ENCODE data around the gene EMID1.

The EMID1 gene

DNA sequence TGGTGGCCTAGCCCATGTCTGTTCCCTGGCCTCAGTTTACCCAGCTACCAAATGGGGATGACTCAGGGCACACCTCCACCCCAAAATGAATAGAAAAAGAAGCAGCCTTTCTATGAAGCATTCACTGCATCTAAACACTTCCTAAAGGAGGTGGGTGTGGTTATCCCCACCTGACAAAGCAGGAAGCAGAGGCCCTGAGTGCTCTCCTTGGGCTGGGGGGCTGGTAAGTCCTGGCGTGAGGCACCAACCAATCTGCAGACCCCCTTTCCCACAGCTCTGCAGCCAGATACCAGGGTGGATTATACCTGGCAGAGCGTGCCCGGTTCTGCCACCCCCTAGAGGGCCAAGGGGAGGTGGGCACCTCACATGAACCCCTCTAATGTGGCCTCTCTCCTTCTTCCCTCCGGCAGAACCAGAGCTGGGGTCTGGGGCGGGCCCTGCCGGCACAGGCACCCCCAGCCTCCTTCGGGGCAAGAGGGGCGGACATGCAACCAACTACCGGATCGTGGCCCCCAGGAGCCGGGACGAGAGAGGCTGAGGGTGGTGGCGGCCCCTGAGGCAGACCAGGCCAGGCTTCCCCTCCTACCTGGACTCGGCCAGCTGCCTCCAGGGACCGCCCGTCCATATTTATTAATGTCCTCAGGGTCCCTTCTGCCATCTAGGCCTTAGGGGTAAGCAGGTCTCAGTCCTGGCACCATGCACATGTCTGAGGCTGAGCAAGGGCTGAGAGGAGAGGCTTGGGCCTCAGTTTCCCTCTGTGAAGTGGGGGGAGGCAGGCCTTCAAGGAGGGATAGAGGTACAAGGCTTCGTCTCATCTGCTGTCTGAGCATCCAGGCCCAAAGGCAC is 52.9 kb downstream of the EMID1 start:
- no peak overlapping the region for H3K4me3 ChIP-seq (ENCODE audit: low read depth, low read length)

DNA sequence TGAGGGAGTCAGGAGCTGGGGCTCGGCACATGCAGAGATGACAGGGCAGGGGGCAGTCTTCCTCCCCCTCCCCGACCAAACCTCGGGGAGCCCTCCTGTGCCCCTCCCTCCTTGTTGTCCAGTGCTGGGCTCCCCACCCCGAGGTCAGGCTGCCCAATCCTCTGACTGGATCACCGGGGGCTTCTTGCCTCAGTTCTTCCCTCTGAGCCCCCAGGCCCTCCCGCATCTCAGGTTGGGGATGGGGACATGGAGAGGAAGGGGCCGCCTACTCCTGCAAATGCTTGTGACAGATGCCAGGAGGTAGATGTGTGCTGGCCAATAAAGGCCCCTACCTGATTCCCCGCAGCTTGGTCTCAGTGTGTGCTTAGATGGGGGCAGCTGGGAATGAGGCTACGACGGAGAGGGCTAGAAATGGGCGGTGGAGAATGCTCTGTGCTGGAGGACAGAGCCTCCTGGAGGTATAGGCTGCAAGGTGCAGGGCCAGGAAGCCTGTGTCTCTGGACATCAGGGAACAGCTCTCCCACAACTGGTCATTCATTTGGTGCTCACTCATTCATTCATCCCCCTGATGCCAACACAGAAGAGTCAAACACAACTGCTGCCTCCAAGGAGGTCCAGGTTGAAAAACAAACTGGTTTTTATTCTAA is 53.7 kb downstream of the EMID1 start:
- H3K4me3 ChIP-seq (ENCODE audit: low read depth, low read length), result no peak overlapping the region

DNA sequence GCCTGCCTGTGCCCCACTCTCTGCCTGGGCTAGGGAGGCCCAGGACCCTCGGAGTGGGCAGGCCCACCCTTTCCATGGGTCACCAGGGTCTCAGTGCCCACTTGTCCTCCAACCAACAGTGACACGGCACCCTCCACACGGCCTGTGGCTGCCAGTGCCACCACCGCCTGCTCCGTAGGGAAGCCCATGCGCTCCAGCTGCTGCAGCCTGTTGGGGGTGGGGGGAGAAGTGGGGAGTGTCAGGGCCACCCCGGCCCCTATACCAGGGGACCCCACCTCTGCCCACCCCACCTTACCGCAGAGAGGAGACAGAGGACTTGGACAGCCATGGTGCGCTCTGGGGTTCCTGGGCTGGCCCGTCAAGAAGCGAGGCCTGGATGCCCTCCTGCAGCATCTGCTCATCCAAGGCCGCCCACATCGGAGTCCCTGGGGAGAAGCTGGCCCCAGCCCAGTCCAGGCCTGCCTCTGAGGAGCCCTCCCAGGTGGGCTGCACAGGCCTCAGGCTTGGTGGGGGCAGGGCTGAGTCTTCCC is 54.4 kb downstream of the EMID1 start:
- H3K4me3 ChIP-seq (ENCODE audit: low read depth, low read length), result no peak overlapping the region

DNA sequence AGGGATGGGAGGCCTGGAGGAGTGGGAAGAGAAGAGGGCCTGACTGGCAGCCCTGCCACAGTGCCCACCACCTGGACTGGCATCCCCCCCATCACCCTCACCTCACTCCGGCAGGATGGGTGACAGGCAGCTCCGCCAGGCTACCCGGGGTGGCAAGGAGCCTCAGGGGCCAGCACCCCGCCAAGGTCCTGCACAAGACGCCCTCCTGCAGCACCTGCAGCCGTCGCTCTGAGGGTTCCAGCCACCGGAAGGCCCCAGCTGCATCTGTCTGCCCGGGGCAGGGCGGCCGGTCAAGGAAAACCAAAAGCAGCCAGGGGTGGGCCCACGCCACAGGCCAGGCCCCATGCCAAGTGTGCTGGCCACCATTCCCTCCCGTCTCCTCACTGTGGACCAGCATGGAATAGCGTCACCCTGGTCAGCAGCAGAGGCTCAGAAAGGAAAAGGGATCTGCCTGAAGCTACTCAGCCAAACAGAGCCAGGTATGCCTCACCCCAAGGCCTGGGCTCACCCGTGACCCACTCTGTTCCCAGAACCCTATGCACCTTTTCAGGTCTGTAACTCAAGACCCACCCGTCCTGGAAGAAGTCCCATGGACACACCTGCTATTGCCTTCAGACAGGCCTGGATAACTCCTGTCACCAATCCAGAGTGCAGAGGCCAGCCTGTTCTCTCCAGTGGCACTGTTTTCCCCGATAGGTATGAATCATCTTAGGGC is 55.1 kb downstream of the EMID1 start:
- H3K4me3 ChIP-seq (ENCODE audit: low read depth, low read length), result no peak overlapping the region

DNA sequence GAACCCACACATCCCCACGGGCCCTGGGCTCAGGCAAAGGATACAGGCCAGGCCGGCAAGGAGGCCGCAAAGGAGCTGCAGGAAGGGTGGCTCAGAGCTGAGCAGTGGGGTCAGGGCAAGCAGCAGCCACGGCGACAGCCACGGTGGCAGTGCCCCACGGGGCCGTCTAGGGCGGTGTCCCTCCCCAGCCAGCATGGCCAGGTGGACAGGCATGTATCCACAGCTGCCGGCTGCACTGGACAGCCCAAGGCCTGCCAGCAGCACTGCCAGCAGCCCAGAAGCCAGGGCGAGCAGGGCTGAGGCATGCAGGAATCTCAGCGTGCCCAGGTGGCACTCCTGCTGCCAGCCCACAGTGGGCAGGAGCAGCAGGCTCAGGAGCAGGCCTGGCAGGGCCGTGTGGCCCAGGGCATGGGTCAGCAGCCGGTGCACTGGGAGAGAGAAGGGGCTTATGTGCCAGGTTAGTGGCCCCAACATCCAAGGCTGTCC is 58.1 kb downstream of the EMID1 start:
- H3K4me3 ChIP-seq (ENCODE audit: low read depth, low read length), result no peak overlapping the region

DNA sequence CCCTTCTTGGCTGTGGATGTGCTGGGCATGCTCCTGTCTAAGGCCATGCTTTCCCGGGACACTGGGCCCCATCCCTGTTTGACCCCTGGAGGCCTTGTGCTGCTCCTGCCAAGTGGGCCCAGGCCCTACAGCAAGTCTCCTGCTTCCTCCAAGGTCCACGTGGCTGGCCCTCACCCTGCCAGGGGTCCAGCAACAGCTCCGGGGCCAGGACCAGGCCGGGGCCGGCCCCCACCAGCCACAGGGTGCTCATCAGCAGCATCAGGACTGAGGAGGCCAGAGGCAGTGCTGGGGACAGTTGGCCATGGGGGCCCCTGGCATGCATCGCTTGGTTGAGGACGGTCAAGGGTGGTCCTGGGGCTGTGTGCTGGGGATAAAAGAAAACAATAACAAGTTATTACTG is 59.6 kb downstream of the EMID1 start:
- no peak overlapping the region for H3K4me3 ChIP-seq (ENCODE audit: low read depth, low read length)

DNA sequence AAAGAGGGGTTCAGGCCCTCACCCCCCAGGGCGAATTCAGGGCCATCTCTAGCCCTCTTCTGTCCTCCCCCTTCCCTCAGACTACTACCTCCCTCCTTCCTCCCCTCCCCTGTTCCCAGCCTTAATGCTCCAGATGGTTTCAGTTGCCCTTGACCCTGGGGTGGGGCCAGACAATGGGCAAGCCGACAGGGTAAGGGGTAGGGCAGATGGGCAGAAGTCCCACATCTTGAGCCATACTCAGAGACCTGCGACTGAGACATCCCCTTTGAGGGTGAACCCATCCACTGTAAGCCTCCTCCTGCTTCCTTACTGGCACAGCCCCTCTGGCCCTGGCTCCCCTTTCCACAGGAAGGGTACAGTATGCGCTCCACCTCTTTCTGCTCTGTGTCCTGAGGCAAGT is 60.2 kb downstream of the EMID1 start:
- no peak overlapping the region for H3K4me3 ChIP-seq (ENCODE audit: low read depth, low read length)

DNA sequence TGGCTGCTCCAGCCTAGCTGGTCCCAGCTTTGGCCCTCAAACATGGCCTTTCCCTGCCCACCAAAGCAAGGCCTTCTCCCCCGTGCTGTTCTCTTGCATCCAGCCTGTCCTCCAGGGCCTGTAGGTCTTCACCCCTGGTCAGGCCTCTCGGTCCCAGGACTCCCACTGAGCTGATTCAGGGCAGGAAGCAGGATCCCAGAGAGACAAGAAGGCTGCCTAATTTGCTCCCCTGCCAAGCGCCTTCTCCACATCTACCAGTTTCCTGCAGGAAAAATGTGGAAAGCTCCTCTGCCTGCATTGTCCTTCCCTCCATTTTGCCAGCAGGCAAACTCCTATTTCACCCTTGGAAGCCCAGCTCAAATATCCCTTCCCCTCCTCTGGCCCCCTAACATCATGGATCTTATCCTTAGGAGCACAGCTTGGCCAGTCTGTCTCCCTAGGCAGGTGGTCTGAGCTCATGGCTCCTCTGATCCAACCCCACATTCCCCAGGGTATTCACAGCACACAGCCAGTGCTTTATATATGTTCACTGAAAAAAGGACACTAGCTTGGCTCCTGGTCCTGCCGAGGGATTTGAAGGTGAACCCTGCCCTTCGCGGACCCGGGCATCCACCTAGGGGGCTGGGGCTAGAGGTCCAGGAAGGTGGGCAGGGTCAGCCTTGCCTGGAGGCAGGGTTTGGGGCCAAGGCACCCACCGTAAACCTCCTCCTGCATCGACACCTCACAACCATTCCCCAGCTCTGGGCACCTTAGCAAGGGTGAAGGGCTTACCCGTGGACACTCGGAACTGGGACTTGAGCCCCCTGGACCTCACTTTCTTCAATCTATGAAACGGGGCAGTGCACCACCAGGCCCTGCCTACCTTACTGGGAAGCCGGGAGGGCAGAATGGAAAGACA is 61.1 kb downstream of the EMID1 start:
- peak overlapping the region; percentile 91 for H3K4me3 ChIP-seq (ENCODE audit: low read depth, low read length)

DNA sequence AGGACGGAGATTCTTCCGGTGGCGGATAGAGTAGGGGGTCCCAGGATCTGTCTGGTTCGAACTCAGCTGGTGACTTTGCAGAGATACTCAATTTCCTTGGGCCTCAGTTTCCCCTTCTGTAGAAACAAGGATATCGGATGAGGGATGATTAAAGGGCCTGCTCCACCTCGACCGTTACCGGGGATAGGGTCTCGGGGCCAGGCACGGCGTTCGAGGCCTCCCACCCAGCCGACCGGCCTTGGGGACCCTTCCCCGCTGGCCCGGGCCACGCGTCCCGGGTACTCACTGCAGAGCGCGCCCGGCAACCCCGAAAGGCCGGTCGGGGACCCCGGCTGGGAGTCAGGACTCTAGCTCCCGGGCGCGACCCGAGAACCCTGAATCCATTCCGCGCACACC is 61.8 kb downstream of the EMID1 start:
- H3K4me3 ChIP-seq (ENCODE audit: low read depth, low read length), result peak overlapping the region; percentile 91

DNA sequence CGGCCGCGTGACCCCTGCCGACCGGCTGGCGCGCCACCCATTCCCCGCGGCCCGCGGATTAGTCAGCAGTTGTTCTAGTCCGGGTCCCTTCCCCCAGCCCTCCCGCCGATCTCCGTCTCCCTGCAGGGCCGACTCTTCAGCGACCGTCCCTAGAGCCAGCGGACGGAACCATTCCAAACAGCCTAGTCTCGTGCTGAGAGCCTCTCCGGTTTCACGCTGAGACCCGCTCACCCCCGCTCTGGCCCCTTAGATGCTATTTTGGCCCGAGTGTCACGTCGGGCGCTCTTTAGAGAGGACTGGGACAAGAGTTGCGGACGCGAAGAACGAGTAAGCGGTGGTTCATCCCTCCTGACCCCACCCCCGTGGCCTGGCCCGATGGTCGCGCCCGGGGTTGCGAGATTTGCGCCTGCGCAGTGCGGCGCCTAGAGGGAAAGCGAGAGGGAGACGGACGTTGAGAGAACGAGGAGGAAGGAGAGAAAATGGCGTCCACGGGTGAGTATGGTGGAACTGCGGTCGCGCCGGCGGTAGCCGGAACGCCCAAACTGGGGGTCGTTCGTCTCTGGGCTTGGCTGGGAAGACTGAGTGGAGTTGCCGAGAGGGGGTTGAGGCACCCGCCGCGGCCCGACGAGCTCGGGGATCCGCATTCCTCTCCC is 62.3 kb downstream of the EMID1 start, which contains the start of the genes EWSR1 and RHBDD3:
Gene EWSR1 (plus strand): TSS at position 411 of the 653 bp plus-strand sequence. CDS start 69 bp downstream, at position 480.
Gene RHBDD3 (minus strand): TSS at position 124 of the 653 bp plus-strand sequence. CDS start 2,355 bp downstream, outside the sequence.
- H3K4me3 ChIP-seq (ENCODE audit: low read depth, low read length), result peak within 1 kb of the TSS; percentile 91

DNA sequence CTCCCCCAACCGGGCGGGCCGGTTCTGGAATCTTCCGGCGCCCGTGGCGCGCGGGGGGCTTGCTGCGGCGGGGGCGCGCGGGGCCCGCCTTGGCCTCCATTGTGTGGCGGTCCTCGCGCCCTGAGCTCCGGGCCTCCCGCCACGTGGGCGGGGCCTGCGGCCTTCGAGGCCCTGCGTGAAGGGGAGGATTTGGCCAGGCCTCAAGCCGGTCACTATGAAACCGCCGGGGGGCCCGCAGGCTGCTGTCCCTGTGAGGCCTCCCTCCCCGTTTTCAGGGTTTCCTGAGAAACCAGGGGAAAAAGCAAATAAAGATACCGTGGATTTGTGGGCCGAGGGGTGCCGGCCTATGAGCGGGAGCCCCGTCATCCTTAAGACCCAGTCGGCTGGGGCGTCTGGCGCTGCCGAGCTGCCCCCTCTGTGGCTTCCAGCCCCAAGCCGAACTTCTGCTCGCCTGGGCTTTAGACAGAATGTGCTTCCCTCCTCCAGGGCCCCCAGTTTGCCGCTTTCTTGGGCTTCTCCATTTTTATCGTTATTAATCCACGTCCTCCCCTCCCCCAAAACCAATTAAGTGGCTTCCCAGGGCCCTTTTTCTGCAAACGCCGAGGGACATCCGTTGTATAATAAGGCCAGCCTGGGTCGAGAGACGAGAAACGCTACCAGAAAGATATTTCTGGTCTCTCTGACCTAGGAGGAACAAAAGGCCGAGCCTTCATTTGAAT is 63.0 kb downstream of the EMID1 start:
- H3K4me3 ChIP-seq (ENCODE audit: low read depth, low read length), result peak overlapping the region; percentile 91

DNA sequence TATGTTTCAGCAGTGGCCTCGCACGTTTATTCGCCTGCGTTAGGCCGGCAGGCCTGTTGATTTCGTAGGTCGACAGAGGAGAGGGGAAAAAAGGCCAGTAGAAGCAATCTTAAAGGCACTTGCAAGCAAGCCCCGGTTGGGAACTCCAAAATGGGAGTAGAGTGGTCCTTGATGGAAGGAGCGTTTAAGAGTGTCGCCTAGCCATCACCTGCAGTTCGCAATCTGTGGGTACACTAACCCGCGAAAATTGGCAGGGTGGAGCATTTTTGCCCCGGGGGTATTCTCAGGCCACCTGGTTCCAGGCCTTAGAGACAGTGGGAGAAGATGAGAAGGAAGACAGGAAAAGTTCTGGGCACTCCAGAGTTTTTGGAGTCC is 63.5 kb downstream of the EMID1 start:
- H3K4me3 ChIP-seq (ENCODE audit: low read depth, low read length), result peak overlapping the region; percentile 91

DNA sequence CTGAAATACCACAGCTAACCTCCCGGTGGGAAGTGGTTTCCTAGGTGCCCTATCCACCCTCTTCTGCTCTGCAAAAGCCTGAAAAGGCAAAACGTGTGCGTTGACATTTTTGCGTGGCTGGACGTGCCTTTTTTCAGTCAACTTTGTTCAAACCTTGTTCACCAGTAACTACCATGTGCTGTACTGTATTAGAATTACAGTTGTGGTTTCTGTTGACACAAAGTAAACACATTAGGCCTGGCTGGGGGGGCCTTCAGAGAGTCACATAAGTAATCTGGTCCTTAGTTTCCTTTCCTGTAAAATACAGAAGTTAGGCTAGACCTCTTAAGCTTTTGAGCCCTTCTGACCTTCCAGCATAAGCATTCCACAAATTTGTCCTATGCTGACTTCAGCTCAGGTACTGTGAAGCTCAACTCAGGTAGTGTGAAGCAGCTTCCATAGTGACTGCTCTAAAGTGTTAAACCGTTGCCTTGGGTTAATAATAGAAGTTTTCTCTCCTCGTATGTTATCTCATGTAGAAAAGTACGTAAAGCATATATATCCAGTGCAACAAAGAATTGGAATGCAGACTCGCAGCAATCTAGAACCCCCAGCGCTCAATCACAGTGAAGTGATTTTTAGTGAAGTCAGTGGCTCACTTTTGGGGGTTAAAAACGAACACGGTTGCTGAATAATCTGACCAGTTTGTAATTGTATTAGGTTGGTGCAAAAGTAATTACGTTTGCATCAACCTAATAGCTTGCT is 64.2 kb downstream of the EMID1 start:
- peak overlapping the region; percentile 91 for H3K4me3 ChIP-seq (ENCODE audit: low read depth, low read length)

DNA sequence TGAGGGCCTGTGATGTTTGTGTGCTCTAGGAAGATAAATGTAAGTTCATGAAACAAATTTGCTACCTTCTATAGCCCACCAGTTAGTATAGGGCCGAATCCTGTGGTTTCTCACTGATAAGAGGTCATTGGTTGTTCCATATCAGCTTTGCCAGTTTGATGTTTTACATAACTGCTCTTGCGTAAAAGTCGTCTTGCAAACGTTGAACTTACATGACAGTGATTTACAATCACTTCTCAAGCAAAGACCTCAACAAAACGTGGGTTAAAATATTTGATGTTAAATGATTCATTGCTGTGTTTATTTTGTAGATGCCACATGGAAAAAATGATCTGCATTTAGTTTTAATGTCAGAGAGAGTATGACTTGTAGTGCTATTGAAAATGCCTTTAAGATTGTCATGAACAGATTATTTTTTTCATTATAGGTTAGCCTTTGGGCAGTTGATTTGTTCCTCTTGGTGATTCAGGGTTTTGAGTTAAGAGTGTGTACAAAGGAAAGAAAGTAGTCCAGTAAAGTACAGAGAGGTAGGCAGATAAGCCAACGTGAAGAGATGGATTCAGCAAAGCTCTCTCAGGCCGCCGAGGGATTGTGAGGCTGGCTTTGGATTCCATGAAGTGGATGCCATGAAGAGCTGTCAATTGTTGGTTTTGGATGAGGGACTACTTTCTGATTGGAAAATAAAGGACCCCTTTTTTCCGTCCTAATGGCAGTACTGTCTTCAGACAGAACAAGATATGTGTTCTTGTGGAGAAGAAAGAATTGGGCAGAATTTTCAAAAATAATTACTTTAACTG is 65.0 kb downstream of the EMID1 start:
- H3K4me3 ChIP-seq (ENCODE audit: low read depth, low read length), result peak overlapping the region; percentile 1

DNA sequence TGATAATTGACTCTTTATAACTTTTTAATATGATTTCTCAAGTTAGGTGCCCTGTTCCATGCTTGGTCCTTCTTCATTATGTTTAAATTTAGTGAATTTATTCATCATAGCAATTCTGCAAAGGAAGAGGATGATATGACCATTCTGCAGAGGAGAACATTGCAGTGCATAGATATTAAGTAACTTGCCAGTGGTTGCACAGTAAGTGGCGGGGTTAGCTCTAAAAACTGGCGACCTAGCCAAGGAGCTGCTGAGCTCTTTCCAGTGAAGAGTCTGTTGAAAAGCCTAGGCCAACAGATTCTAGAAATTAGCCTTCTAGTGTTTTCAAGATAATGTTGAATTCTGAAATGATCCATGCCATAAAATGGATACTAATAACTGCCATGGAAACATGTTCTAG is 66.9 kb downstream of the EMID1 start:
- no peak overlapping the region for H3K4me3 ChIP-seq (ENCODE audit: low read depth, low read length)

DNA sequence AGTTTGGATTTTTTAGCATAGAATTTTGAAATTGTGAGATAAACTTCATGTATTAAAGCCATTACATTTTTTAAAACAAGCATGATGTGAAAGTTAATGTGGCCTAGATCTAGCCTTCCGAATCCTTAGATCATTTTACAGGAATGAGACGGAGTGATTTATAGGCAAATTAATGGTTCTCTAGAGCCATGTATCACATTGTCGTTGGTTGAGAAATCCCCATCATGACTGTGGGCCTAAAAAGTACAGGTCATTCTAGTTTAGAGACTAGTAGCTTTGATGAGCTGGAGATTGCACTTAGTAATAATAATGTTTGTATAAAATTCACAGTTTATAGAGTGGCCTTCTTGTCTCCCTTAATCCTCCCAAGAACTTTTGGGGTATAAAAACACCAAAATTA is 69.5 kb downstream of the EMID1 start:
- no peak overlapping the region for H3K4me3 ChIP-seq (ENCODE audit: low read depth, low read length)

DNA sequence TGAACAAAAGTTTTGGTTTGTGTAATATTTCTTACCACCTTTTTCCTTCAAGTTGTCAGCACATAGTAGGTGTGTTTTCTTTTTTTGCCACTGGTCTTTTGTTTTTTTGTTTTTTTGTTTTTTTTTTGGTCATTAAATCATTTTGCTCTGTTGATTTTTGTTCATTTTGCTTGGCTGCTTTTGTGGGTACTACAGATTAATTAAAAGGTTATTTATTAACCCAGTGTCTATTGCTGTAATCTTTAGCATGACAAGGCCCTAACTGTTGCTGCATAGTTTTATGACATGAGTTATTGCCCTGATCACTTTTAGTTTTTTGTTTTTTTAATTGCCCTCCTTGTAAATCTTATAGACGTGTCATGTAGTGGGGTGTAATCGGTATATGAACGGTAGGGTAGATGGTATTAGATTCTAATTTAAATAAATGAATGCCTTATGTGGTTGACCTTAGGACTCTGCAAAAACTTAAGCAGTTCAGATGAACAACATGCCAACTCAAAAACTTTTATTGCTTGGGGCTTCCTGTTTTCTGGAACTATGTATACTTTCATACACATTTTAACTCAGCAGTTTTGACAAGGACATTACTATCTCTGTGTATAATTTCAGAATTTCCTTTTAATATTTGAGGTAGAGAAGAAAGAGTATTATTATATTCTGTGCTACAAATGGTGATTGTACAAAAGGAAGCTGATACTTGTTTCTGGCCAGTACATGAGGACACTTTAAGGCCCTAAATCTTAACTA is 70.3 kb downstream of the EMID1 start:
- no peak overlapping the region for H3K4me3 ChIP-seq (ENCODE audit: low read depth, low read length)

Measured in iPS-11a (cell line).